H1 (cell line): ENCODE results near the gene ADGRF1. TPM values are rescaled to one million over a fixed set of nuclear protein-coding genes. Genes with fewer than 3 reads are reported as not detected.

Experiments used
- CTCF ChIA-PET: fragments of 300-600 bp; sonication (Branson Sonifier 250); formaldehyde crosslinking; loops from one replicate; lab custom pipeline; 2021; ENCODE audit not compliant: partially characterized antibody; lab: Charles Lee
- POLR2A ChIA-PET: fragments of 300-600 bp; sonication (Branson Sonifier 250); formaldehyde crosslinking; loops from one replicate; lab custom pipeline; 2021; ENCODE audit warnings: inconsistent platforms; ENCODE audit not compliant: partially characterized antibody; lab: Charles Lee
- DNase-seq, 2 experiments: peaks; one replicate each; pipeline versions ENCODE4 v3.0.0 to v3.0.0-alpha.2; 2010 to 2022; ENCODE audit warnings: low spot score in 2 of 2, low read depth in 1 of 2, mixed read lengths in 1 of 2
- FAIRE-seq: peaks from 2 replicates; lab custom pipeline; 2011; peaks lifted over from hg19 to GRCh38; lab: Jason Lieb, UNC
- H2AFZ ChIP-seq: 2 replicates; pipeline ENCODE4 v1.8.1; 2012; ENCODE audit warnings: low read length, inconsistent platforms
- H2AK5ac ChIP-seq: 2 replicates; pipeline ENCODE4 v1.6.1; 2013; ENCODE audit warnings: low read depth, low read length
- H2BK120ac ChIP-seq: replicated peaks from 2 replicates; pipeline ENCODE3; 2013; ENCODE audit warnings: low read depth, low read length, inconsistent platforms
- H2BK12ac ChIP-seq: 2 replicates; pipeline ENCODE4 v1.6.1; 2013; ENCODE audit warnings: low read depth, low read length
- H2BK15ac ChIP-seq: 2 replicates; pipeline ENCODE4 v1.6.1; 2013; ENCODE audit warnings: low read length
- H2BK20ac ChIP-seq: 2 replicates; pipeline ENCODE4 v1.6.1; 2013; ENCODE audit warnings: low read length
- H2BK5ac ChIP-seq: 2 replicates; pipeline ENCODE4 v1.6.1; 2013; ENCODE audit warnings: low read depth, low read length
- H3K14ac ChIP-seq: 2 replicates; pipeline ENCODE4 v1.6.1; 2013; ENCODE audit warnings: inconsistent platforms; ENCODE audit not compliant: insufficient read length
- H3K18ac ChIP-seq: 2 replicates; pipeline ENCODE4 v1.6.1; 2013; ENCODE audit warnings: low read length; ENCODE audit errors: extremely low read depth
- H3K23ac ChIP-seq: 2 replicates; pipeline ENCODE4 v1.6.1; 2013; ENCODE audit warnings: inconsistent platforms; ENCODE audit not compliant: insufficient read length
- H3K23me2 ChIP-seq: 2 replicates; pipeline ENCODE4 v1.6.1; 2013; ENCODE audit warnings: low read depth, low read length
- H3K27ac ChIP-seq: 2 replicates; pipeline ENCODE4 v1.6.1; 2011; ENCODE audit warnings: low read depth, low read length, inconsistent platforms
- H3K27me3 ChIP-seq, 4 experiments: replicated peaks in 1 of 4; 1 replicate in 1 of 4; 2 replicates in 3 of 4; pipeline versions ENCODE4 v1.6.1 to v1.8.1; 2011 to 2013; ENCODE audit warnings: low read length in 3 of 4, mild to moderate bottlenecking in 3 of 4, inconsistent platforms in 2 of 4, mixed read lengths in 2 of 4, moderate library complexity in 1 of 4; ENCODE audit not compliant: control insufficient read depth in 3 of 4, insufficient read depth in 3 of 4; ENCODE audit errors: extremely low read depth in 1 of 4
- H3K36me3 ChIP-seq, 4 experiments: 2 replicates each; pipeline versions ENCODE4 v1.6.1 to v1.8.1; 2011 to 2013; ENCODE audit warnings: mild to moderate bottlenecking in 4 of 4, low read length in 3 of 4, moderate library complexity in 2 of 4, control low read depth in 1 of 4, inconsistent platforms in 1 of 4; ENCODE audit not compliant: insufficient read depth in 4 of 4, control insufficient read depth in 2 of 4
- H3K4ac ChIP-seq: replicated peaks from 2 replicates; pipeline ENCODE3; 2013; ENCODE audit warnings: low read length, low read depth, mixed read lengths, inconsistent platforms; ENCODE audit not compliant: insufficient read length
- H3K4me1 ChIP-seq, 4 experiments: replicated peaks in 1 of 4; 1 replicate in 1 of 4; 2 replicates in 3 of 4; pipeline versions ENCODE4 v1.6.1 to v1.8.1; 2011 to 2013; ENCODE audit warnings: low read length in 3 of 4, inconsistent platforms in 2 of 4, mixed read lengths in 1 of 4; ENCODE audit not compliant: insufficient read depth in 4 of 4, control insufficient read depth in 3 of 4
- H3K4me2 ChIP-seq, 2 experiments: 2 replicates each; pipeline versions ENCODE4 v1.6.1 to v1.8.1; 2011 to 2013; ENCODE audit warnings: low read depth in 2 of 2, low read length in 2 of 2, control low read depth in 1 of 2, inconsistent platforms in 1 of 2, mild to moderate bottlenecking in 1 of 2; ENCODE audit not compliant: insufficient read depth in 1 of 2
- H3K4me3 ChIP-seq, 4 experiments: fragments of 200-600, 300-600 bp in 1 of 4; sonication (generic), shearing (Covaris generic), sonication (Bioruptor Twin) in 1 of 4; 2 replicates each; pipeline versions ENCODE4 v1.5.1 to v1.8.1; 2011 to 2016; ENCODE audit warnings: low read length in 4 of 4, low read depth in 3 of 4, control low read depth in 2 of 4, inconsistent platforms in 2 of 4, mild to moderate bottlenecking in 2 of 4, mixed read lengths in 1 of 4, moderate library complexity in 1 of 4; ENCODE audit not compliant: insufficient read depth in 2 of 4; ENCODE audit errors: extremely low read depth in 1 of 4
- H3K56ac ChIP-seq: replicated peaks from 2 replicates; pipeline ENCODE3; 2013; ENCODE audit warnings: low read depth, mild to moderate bottlenecking, mixed read lengths, low read length, inconsistent platforms; ENCODE audit not compliant: insufficient read length
- H3K79me1 ChIP-seq: 2 replicates; pipeline ENCODE4 v1.6.1; 2013; ENCODE audit warnings: low read depth, low read length, control low read depth
- H3K79me2 ChIP-seq, 2 experiments: 2 replicates each; pipeline versions ENCODE4 v1.6.1 to v1.8.1; 2012 to 2013; ENCODE audit warnings: low read length in 2 of 2, mild to moderate bottlenecking in 2 of 2, inconsistent platforms in 1 of 2; ENCODE audit not compliant: insufficient read depth in 2 of 2, control insufficient read depth in 1 of 2
- H3K9ac ChIP-seq, 4 experiments: replicated peaks in 1 of 4; 1 replicate in 1 of 4; 2 replicates in 3 of 4; pipeline versions ENCODE4 v1.6.1 to v1.8.1; 2011 to 2013; ENCODE audit warnings: low read depth in 3 of 4, low read length in 3 of 4, control low read depth in 2 of 4, mild to moderate bottlenecking in 2 of 4, moderate library complexity in 2 of 4, inconsistent platforms in 1 of 4; ENCODE audit errors: extremely low read depth in 1 of 4
- H3K9me3 ChIP-seq, 2 experiments: 2 replicates each; pipeline versions ENCODE4 v1.6.1 to v1.8.1; 2012 to 2013; ENCODE audit warnings: mild to moderate bottlenecking in 2 of 2, moderate library complexity in 2 of 2, control low read depth in 1 of 2, inconsistent platforms in 1 of 2, low read depth in 1 of 2, low read length in 1 of 2, mixed read lengths in 1 of 2; ENCODE audit not compliant: insufficient read depth in 2 of 2
- H4K20me1 ChIP-seq, 2 experiments: replicated peaks in 1 of 2; 2 replicates each; pipeline versions ENCODE3 to v1.8.1; 2011 to 2013; ENCODE audit warnings: inconsistent platforms in 2 of 2, low read length in 2 of 2, mild to moderate bottlenecking in 1 of 2; ENCODE audit not compliant: insufficient read depth in 2 of 2, control insufficient read depth in 1 of 2
- H4K5ac ChIP-seq: 2 replicates; pipeline ENCODE4 v1.6.1; 2013; ENCODE audit warnings: low read length, low read depth, mixed read lengths, inconsistent platforms; ENCODE audit not compliant: insufficient read length
- H4K8ac ChIP-seq: 2 replicates; pipeline ENCODE4 v1.8.0; 2013; ENCODE audit warnings: mild to moderate bottlenecking, moderate library complexity, low read length, inconsistent platforms; ENCODE audit not compliant: insufficient read depth; ENCODE audit errors: extremely low read depth
- H4K91ac ChIP-seq: replicated peaks from 2 replicates; pipeline ENCODE3; 2013; ENCODE audit warnings: low read length, mixed read lengths, inconsistent platforms; ENCODE audit not compliant: insufficient read length
- EP300 ChIP-seq, 2 experiments: IDR thresholded peaks; 1 replicate in 1 of 2; 2 replicates in 1 of 2; pipeline ENCODE4 v1.6.1; 2011 to 2012; ENCODE audit warnings: low read depth in 2 of 2, low read length in 2 of 2, mild to moderate bottlenecking in 2 of 2, borderline replicate concordance in 1 of 2, inconsistent platforms in 1 of 2, moderate library complexity in 1 of 2
- KDM4A ChIP-seq: IDR thresholded peaks from one replicate; pipeline ENCODE4 v1.7.1; 2012; ENCODE audit warnings: low read depth, mild to moderate bottlenecking, moderate library complexity, low read length, inconsistent platforms; ENCODE audit not compliant: severe bottlenecking
- PHF8 ChIP-seq: fragments of 200-600 bp; sonication (generic); conservative IDR thresholded peaks from 2 replicates; pipeline ENCODE4 v1.7.1; 2012; ENCODE audit warnings: low read depth, mild to moderate bottlenecking, inconsistent platforms, low read length, moderate library complexity
- POLR2A ChIP-seq, 2 experiments: IDR thresholded peaks; 1 replicate in 1 of 2; 2 replicates in 1 of 2; pipeline ENCODE4 v1.6.1; 2011; ENCODE audit warnings: low read depth in 2 of 2, low read length in 2 of 2, mild to moderate bottlenecking in 2 of 2; ENCODE audit errors: control extremely low read depth in 1 of 2
- RNF2 ChIP-seq: fragments of 200-900, 300-1000 bp; sonication (generic); IDR thresholded peaks from 2 replicates; pipeline ENCODE4 v1.7.1; 2016; ENCODE audit warnings: borderline replicate concordance, low read depth, mild to moderate bottlenecking, antibody characterized with exemption, low read length; ENCODE audit not compliant: poor library complexity, severe bottlenecking; ENCODE audit errors: missing control alignments
- SP4 ChIP-seq: IDR thresholded peaks from 2 replicates; pipeline ENCODE4 v1.6.1; 2012; ENCODE audit warnings: low read length, inconsistent platforms
- TAF7 ChIP-seq: optimal IDR thresholded peaks from 2 replicates; pipeline ENCODE3; 2011; ENCODE audit warnings: low read depth, mild to moderate bottlenecking, inconsistent platforms, low read length, moderate library complexity, borderline replicate concordance
- TEAD4 ChIP-seq: IDR thresholded peaks from 2 replicates; pipeline ENCODE4 v1.6.1; 2012; ENCODE audit warnings: low read depth, low read length, inconsistent platforms, mixed read lengths
- ZNF274 ChIP-seq: IDR thresholded peaks from 2 replicates; pipeline ENCODE4 v1.7.0; 2012; ENCODE audit warnings: low read length, borderline replicate concordance; ENCODE audit errors: extremely low read depth
- WGBS, 2 experiments: shearing (Covaris generic) in 1 of 2; methylation state at CpG; one replicate each; pipeline versions ENCODE4 v1.1.6 to v1.1.7; 2013 to 2015; ENCODE audit warnings: low lambda C conversion rate in 2 of 2, mixed read lengths in 2 of 2, inconsistent platforms in 1 of 2, low coverage in 1 of 2, missing lambda C conversion rate in 1 of 2; ENCODE audit not compliant: insufficient replicate concordance in 2 of 2, insufficient coverage in 1 of 2, insufficient read length in 1 of 2; ENCODE audit errors: extremely low coverage in 1 of 2, missing lambda C conversion rate in 1 of 2; 5-methylcytosine and 5-hydroxymethylcytosine counted together
- polyA plus RNA-seq, 7 experiments: library from polyadenylated mRNA; depleted of rRNA in 3 of 7; stranded (reverse) in 5 of 7; unstranded in 2 of 7; fragments of >200 nt in 5 of 7; fragments of 200-250 nt in 2 of 7; gene quantifications; 1 replicate in 5 of 7; 2 replicates in 1 of 7; 4 replicates in 1 of 7; pipeline versions ENCODE4 v1.2.1 to v1.2.3, GENCODE V29; 2011 to 2013; ENCODE audit warnings: missing spikeins in 2 of 7, mixed read lengths in 2 of 7
- total RNA-seq: library from RNA; stranded (reverse); fragmentation: NEBNext Ultra II Directional; extraction: Animal tissue kit (Norgen Biotek cat#: 25700); gene quantifications from 2 replicates; pipeline ENCODE4 v1.2.1, GENCODE V29; 2021
- TF ChIP-seq, protein P1 (sequence below): IDR thresholded peaks from 2 replicates; pipeline ENCODE4 v1.6.1; 2011; ENCODE audit warnings: low read length, improper control_type of control experiment

Gene ADGRF1
- total and polyA plus RNA-seq, 2 of the 8 experiments (the other 6 are each of a cell fraction or from before 2014, with no cell fraction given): not detected

DNA sequence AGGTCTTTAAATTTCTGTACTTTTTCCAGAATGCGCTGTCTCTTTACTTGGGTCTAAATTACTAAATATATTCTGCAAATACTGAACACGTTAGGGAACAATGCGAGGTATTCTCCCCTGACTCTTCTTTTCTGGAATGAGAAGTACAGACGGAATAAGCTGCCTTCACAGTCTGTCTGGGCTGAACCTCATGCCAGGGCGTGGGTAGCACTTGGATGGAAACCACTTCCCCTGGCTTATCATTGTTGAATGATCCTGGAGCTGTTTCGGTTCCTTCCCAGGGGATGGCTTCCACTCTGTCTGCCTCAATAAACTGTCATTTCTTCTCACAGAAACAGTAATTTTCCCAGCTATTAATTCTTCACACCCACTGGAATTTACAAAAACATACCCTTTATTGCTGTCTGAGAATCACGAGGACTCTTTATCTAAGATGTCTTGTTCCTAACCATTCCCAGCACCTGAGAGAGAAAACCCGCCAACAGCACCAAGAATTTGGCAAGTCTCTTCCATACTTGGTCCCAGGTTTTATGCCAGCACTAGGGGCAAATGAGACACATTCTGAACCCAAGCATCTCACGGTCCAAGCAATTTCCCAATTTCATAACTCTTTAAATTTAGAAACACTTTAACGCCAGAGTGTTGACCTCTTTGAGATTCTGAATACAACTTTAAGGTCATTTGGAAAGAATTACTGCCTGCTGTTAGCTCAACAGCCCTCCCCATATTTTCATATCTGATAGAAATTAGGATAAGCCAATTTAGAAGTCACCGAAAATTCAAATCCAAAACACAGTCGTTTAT is 77.2 kb downstream of the ADGRF1 start:
- no peak overlapping the region for H2BK120ac ChIP-seq
- no peak overlapping the region for H3K4me3 ChIP-seq
- H3K23me2 ChIP-seq: no peaks in the 10 kb centered on the region; the same call in 1 of the 2 replicates
- no peak overlapping the region for H3K27ac ChIP-seq
- H3K9ac ChIP-seq: no peak overlapping the region
- 0 out of 7 replicates have a peak, but pooled peaks cover 0 to 3% (median 0%) of the 10 kb centered on the region in 4 experiments for H3K4me1 ChIP-seq
- H4K20me1 ChIP-seq: no peaks in the 10 kb centered on the region
- no peak overlapping the region for H2AFZ ChIP-seq
- H3K18ac ChIP-seq: no peak overlapping the region
- H2AK5ac ChIP-seq: no peak overlapping the region
- DNase-seq (no peak), FAIRE-seq (no peak)
- whole genome bisulfite sequencing, 2 experiments: 81% methylated on average over 12 of the region's 12 CpGs; no CpG with 5 or more reads in 1 of the 2 experiments
- H4K8ac ChIP-seq: no peak overlapping the region
- no peaks in the 10 kb centered on the region for H3K79me2 ChIP-seq
- H3K23ac ChIP-seq: no peak overlapping the region
- H2BK20ac ChIP-seq: no peak overlapping the region
- H2BK15ac ChIP-seq: no peak overlapping the region
- H3K14ac ChIP-seq: no peak overlapping the region
- no peaks in the 10 kb centered on the region for H3K27me3 ChIP-seq
- no peak overlapping the region for H3K56ac ChIP-seq
- no peak overlapping the region for H2BK5ac ChIP-seq
- no peak overlapping the region for H2BK12ac ChIP-seq
- no peaks in the 10 kb centered on the region for H3K36me3 ChIP-seq
- no peaks in the 10 kb centered on the region for H3K9me3 ChIP-seq
- CTCF ChIA-PET: interaction anchor here (1.3 to 1.4 kb wide), 2 partner anchors 13 to 63 kb away, joined by 4 to 5 read pairs; no protein-coding TSS in a partner anchor
- no peak overlapping the region for H4K5ac ChIP-seq
- no peak overlapping the region for H3K4me2 ChIP-seq
- no peaks in the 10 kb centered on the region for H3K79me1 ChIP-seq
- no peak overlapping the region for H4K91ac ChIP-seq
- H3K4ac ChIP-seq: no peak overlapping the region
- POLR2A ChIA-PET: interaction anchor here (1.7 kb wide), 1 partner anchor 17 kb away, joined by 3 read pairs; no protein-coding TSS in a partner anchor
- TF ChIP-seq SP4 (no peak), POLR2A (IDR thresholded peaks at IDR 0.05; ENCODE audit: control extremely low read depth in 1 of 2, low read depth in 2 of 2, low read length in 2 of 2) (no peak), ZNF274 (no peak), EP300 (IDR thresholded peaks at IDR 0.05; ENCODE audit: borderline replicate concordance in 1 of 2, low read depth in 2 of 2, low read length in 2 of 2) (no peak), KDM4A (no peak), RNF2 (no peak), TEAD4 (no peak), PHF8 (no peak), TAF7 (no peak)
- TF ChIP-seq, protein P1, sequence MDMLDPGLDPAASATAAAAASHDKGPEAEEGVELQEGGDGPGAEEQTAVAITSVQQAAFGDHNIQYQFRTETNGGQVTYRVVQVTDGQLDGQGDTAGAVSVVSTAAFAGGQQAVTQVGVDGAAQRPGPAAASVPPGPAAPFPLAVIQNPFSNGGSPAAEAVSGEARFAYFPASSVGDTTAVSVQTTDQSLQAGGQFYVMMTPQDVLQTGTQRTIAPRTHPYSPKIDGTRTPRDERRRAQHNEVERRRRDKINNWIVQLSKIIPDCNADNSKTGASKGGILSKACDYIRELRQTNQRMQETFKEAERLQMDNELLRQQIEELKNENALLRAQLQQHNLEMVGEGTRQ: no peak
